ENCODE measurements around the gene MYO1D. TPM values are rescaled to one million over a fixed set of nuclear protein-coding genes. Genes with fewer than 3 reads are reported as not detected.

The MYO1D gene
- polyA plus RNA-seq, 4 donors, result 62.9 to 80.1 (median 73.6) TPM

- FAIRE-seq (no peak), DNase-seq (no peak)
- Histone ChIP-seq H3K4me3 (ENCODE audit: low read depth in 1 of 3, low read length in 3 of 3) (no peak overlapping the region), H3K27me3 (ENCODE audit: control insufficient read depth in 3 of 3, insufficient read depth in 3 of 3, low read length in 3 of 3) (no peaks in the 10 kb centered on the region), H3K36me3 (ENCODE audit: control insufficient read depth in 3 of 3, insufficient read depth in 2 of 3, low read depth in 1 of 3, low read length in 3 of 3) (peaks cover 0 to 6% (median 5%) of the 10 kb centered on the region in 3 donors), H3K9me3 (ENCODE audit: control insufficient read depth in 2 of 2, insufficient read depth in 1 of 2, low read depth in 1 of 2, low read length in 1 of 2) (peaks cover 0 to 2% of the 10 kb centered on the region in 2 donors), H3K27ac (ENCODE audit: low read depth in 1 of 3, low read length in 2 of 3) (no peak overlapping the region), H3K4me1 (ENCODE audit: control insufficient read depth in 3 of 3, insufficient read depth in 2 of 3, low read depth in 1 of 3, low read length in 2 of 3) (no peaks in the 10 kb centered on the region)
- 86 to 100% (median 91%) methylated on average over 1 of the region's 1 CpG for WGBS, 3 donors
Observed at GRCh38 chr17:32697728-32698625, 178.9 kb downstream of the MYO1D start.

GRCh38 chr17:32696426-32696825, 180.5 kb downstream of the MYO1D start:
- H3K27ac ChIP-seq (ENCODE audit: low read depth in 1 of 3, low read length in 2 of 3), result no peak overlapping the region
- no peaks in the 10 kb centered on the region for H3K4me1 ChIP-seq (ENCODE audit: control insufficient read depth in 3 of 3, insufficient read depth in 2 of 3, low read depth in 1 of 3, low read length in 2 of 3)
- WGBS, 3 donors, result 59 to 67% (median 64%) methylated on average over 1 of the region's 1 CpG
- no peak overlapping the region for H3K4me3 ChIP-seq (ENCODE audit: low read depth in 1 of 3, low read length in 3 of 3)
- DNase-seq (no peak), FAIRE-seq (no peak)
- H3K27me3 ChIP-seq (ENCODE audit: control insufficient read depth in 3 of 3, insufficient read depth in 3 of 3, low read length in 3 of 3), result no peaks in the 10 kb centered on the region
- H3K36me3 ChIP-seq (ENCODE audit: control insufficient read depth in 3 of 3, insufficient read depth in 2 of 3, low read depth in 1 of 3, low read length in 3 of 3), result peaks cover 0 to 6% (median 5%) of the 10 kb centered on the region in 3 donors
- H3K9me3 ChIP-seq (ENCODE audit: control insufficient read depth in 2 of 2, insufficient read depth in 1 of 2, low read depth in 1 of 2, low read length in 1 of 2), result peaks cover 0 to 2% of the 10 kb centered on the region in 2 donors

- Histone ChIP-seq H3K4me1 (ENCODE audit: control insufficient read depth in 3 of 3, insufficient read depth in 2 of 3, low read depth in 1 of 3, low read length in 2 of 3) (no peaks in the 10 kb centered on the region), H3K36me3 (ENCODE audit: control insufficient read depth in 3 of 3, insufficient read depth in 2 of 3, low read depth in 1 of 3, low read length in 3 of 3) (peaks cover 0 to 8% (median 5%) of the 10 kb centered on the region in 3 donors), H3K27me3 (ENCODE audit: control insufficient read depth in 3 of 3, insufficient read depth in 3 of 3, low read length in 3 of 3) (no peaks in the 10 kb centered on the region), H3K27ac (ENCODE audit: low read depth in 1 of 3, low read length in 2 of 3) (no peak overlapping the region), H3K4me3 (ENCODE audit: low read depth in 1 of 3, low read length in 3 of 3) (no peak overlapping the region), H3K9me3 (ENCODE audit: control insufficient read depth in 2 of 2, insufficient read depth in 1 of 2, low read depth in 1 of 2, low read length in 1 of 2) (peaks cover 0 to 2% of the 10 kb centered on the region in 2 donors)
- no peak for FAIRE-seq
- DNase-seq, result no peak
Observed at GRCh38 chr17:32695864-32696263, 181.1 kb downstream of the MYO1D start.

- peaks cover 0 to 5% (median 5%) of the 10 kb centered on the region in 3 donors for H3K36me3 ChIP-seq (ENCODE audit: control insufficient read depth in 3 of 3, insufficient read depth in 2 of 3, low read depth in 1 of 3, low read length in 3 of 3)
- no peaks in the 10 kb centered on the region for H3K4me1 ChIP-seq (ENCODE audit: control insufficient read depth in 3 of 3, insufficient read depth in 2 of 3, low read depth in 1 of 3, low read length in 2 of 3)
- no peak for DNase-seq
- no peak overlapping the region for H3K27ac ChIP-seq (ENCODE audit: low read depth in 1 of 3, low read length in 2 of 3)
- H3K9me3 ChIP-seq (ENCODE audit: control insufficient read depth in 2 of 2, insufficient read depth in 1 of 2, low read depth in 1 of 2, low read length in 1 of 2), result peaks cover 0 to 2% of the 10 kb centered on the region in 2 donors
- no peak overlapping the region for H3K4me3 ChIP-seq (ENCODE audit: low read depth in 1 of 3, low read length in 3 of 3)
- no peaks in the 10 kb centered on the region for H3K27me3 ChIP-seq (ENCODE audit: control insufficient read depth in 3 of 3, insufficient read depth in 3 of 3, low read length in 3 of 3)
- no peak for FAIRE-seq
- 92 to 93% (median 92%) methylated on average over 5 of the region's 5 CpGs for WGBS, 3 donors
Observed at GRCh38 chr17:32693194-32693897, 183.6 kb downstream of the MYO1D start.

GRCh38 chr17:32692179-32692578, 184.7 kb downstream of the MYO1D start:
- 74 to 89% (median 79%) methylated on average over 2 of the region's 2 CpGs for WGBS, 3 donors
- no peak for DNase-seq
- H3K9me3 ChIP-seq (ENCODE audit: control insufficient read depth in 2 of 2, insufficient read depth in 1 of 2, low read depth in 1 of 2, low read length in 1 of 2), result peaks cover 0 to 2% of the 10 kb centered on the region in 2 donors
- H3K27ac ChIP-seq (ENCODE audit: low read depth in 1 of 3, low read length in 2 of 3), result no peak overlapping the region
- no peak overlapping the region for H3K4me3 ChIP-seq (ENCODE audit: low read depth in 1 of 3, low read length in 3 of 3)
- no peaks in the 10 kb centered on the region for H3K27me3 ChIP-seq (ENCODE audit: control insufficient read depth in 3 of 3, insufficient read depth in 3 of 3, low read length in 3 of 3)
- H3K36me3 ChIP-seq (ENCODE audit: control insufficient read depth in 3 of 3, insufficient read depth in 2 of 3, low read depth in 1 of 3, low read length in 3 of 3), result peaks cover 0 to 5% (median 4%) of the 10 kb centered on the region in 3 donors
- no peaks in the 10 kb centered on the region for H3K4me1 ChIP-seq (ENCODE audit: control insufficient read depth in 3 of 3, insufficient read depth in 2 of 3, low read depth in 1 of 3, low read length in 2 of 3)
- no peak for FAIRE-seq

GRCh38 chr17:32689348-32689747, 187.6 kb downstream of the MYO1D start:
- DNase-seq, result no peak
- WGBS, 3 donors, result 89 to 93% (median 91%) methylated on average over 7 of the region's 7 CpGs
- Histone ChIP-seq H3K4me1 (ENCODE audit: control insufficient read depth in 3 of 3, insufficient read depth in 2 of 3, low read depth in 1 of 3, low read length in 2 of 3) (no peaks in the 10 kb centered on the region), H3K9me3 (ENCODE audit: control insufficient read depth in 2 of 2, insufficient read depth in 1 of 2, low read depth in 1 of 2, low read length in 1 of 2) (peaks cover 0 to 5% of the 10 kb centered on the region in 2 donors), H3K27ac (ENCODE audit: low read depth in 1 of 3, low read length in 2 of 3) (no peak overlapping the region), H3K27me3 (ENCODE audit: control insufficient read depth in 3 of 3, insufficient read depth in 3 of 3, low read length in 3 of 3) (no peaks in the 10 kb centered on the region), H3K36me3 (ENCODE audit: control insufficient read depth in 3 of 3, insufficient read depth in 2 of 3, low read depth in 1 of 3, low read length in 3 of 3) (peaks cover 0 to 5% (median 2%) of the 10 kb centered on the region in 3 donors), H3K4me3 (ENCODE audit: low read depth in 1 of 3, low read length in 3 of 3) (no peak overlapping the region)
- FAIRE-seq, result no peak

GRCh38 chr17:32688221-32688620, 188.7 kb downstream of the MYO1D start:
- H3K4me3 ChIP-seq (ENCODE audit: low read depth in 1 of 3, low read length in 3 of 3), result no peak overlapping the region

GRCh38 chr17:32684087-32684958, 192.6 kb downstream of the MYO1D start:
- no peaks in the 10 kb centered on the region for H3K27me3 ChIP-seq (ENCODE audit: control insufficient read depth in 3 of 3, insufficient read depth in 3 of 3, low read length in 3 of 3)
- peaks cover 0 to 5% of the 10 kb centered on the region in 2 donors for H3K9me3 ChIP-seq (ENCODE audit: control insufficient read depth in 2 of 2, insufficient read depth in 1 of 2, low read depth in 1 of 2, low read length in 1 of 2)
- 90 to 92% (median 92%) methylated on average over 9 to 10 of the region's 16 CpGs for WGBS, 3 donors
- DNase-seq (no peak), FAIRE-seq (no peak)
- peaks cover 0 to 2% (median 0%) of the 10 kb centered on the region in 3 donors for H3K36me3 ChIP-seq (ENCODE audit: control insufficient read depth in 3 of 3, insufficient read depth in 2 of 3, low read depth in 1 of 3, low read length in 3 of 3)
- H3K4me1 ChIP-seq (ENCODE audit: control insufficient read depth in 3 of 3, insufficient read depth in 2 of 3, low read depth in 1 of 3, low read length in 2 of 3), result no peaks in the 10 kb centered on the region
- H3K4me3 ChIP-seq (ENCODE audit: low read depth in 1 of 3, low read length in 3 of 3), result no peak overlapping the region
- H3K27ac ChIP-seq (ENCODE audit: low read depth in 1 of 3, low read length in 2 of 3), result no peak overlapping the region

More at GRCh38 chr17:32688221-32688620, 188.7 kb downstream of the MYO1D start:
- DNase-seq, result no peak
- H3K36me3 ChIP-seq (ENCODE audit: control insufficient read depth in 3 of 3, insufficient read depth in 2 of 3, low read depth in 1 of 3, low read length in 3 of 3), result peaks cover 0 to 5% (median 2%) of the 10 kb centered on the region in 3 donors
- 78 to 90% (median 86%) methylated on average over 4 of the region's 4 CpGs for WGBS, 3 donors
- H3K27ac ChIP-seq (ENCODE audit: low read depth in 1 of 3, low read length in 2 of 3), result no peak overlapping the region
- H3K27me3 ChIP-seq (ENCODE audit: control insufficient read depth in 3 of 3, insufficient read depth in 3 of 3, low read length in 3 of 3), result no peaks in the 10 kb centered on the region
- FAIRE-seq, result no peak
- H3K4me1 ChIP-seq (ENCODE audit: control insufficient read depth in 3 of 3, insufficient read depth in 2 of 3, low read depth in 1 of 3, low read length in 2 of 3), result no peaks in the 10 kb centered on the region
- peaks cover 0 to 5% of the 10 kb centered on the region in 2 donors for H3K9me3 ChIP-seq (ENCODE audit: control insufficient read depth in 2 of 2, insufficient read depth in 1 of 2, low read depth in 1 of 2, low read length in 1 of 2)

Measured in small intestine (tissue), 7 donors.